HepG2 (cell line): ENCODE data around the gene ARHGAP31.

Experiments
- BRCA1 ChIP-seq: sonication (generic); formaldehyde crosslinking; IDR thresholded peaks from 2 replicates; pipeline ENCODE4 v1.4.0; 2020; ENCODE audit warnings: missing genetic modification reagents
- CBFB ChIP-seq: sonication (generic); formaldehyde crosslinking; IDR thresholded peaks from 2 replicates; pipeline ENCODE4 v1.4.0; 2020; ENCODE audit warnings: missing genetic modification reagents
- CBX1 ChIP-seq: IDR thresholded peaks from one replicate; pipeline ENCODE4 v1.6.1; 2016; ENCODE audit warnings: antibody characterized with exemption, low read depth
- ZFP41 ChIP-seq: sonication (generic); formaldehyde crosslinking; IDR thresholded peaks from 2 replicates; pipeline ENCODE4 v1.4.0; 2020; ENCODE audit warnings: mild to moderate bottlenecking, missing genetic modification reagents, borderline replicate concordance
- ZNF614 ChIP-seq: IDR thresholded peaks from 2 replicates; pipeline ENCODE4 v1.6.1; 2018; ENCODE audit warnings: missing biosample characterization, missing genetic modification reagents, inconsistent platforms, borderline replicate concordance
- TF ChIP-seq, protein P1 (sequence below): sonication (generic); formaldehyde crosslinking; IDR thresholded peaks from 2 replicates; pipeline ENCODE4 v1.5.0; 2020; ENCODE audit warnings: mild to moderate bottlenecking, missing genetic modification reagents, moderate library complexity
- TF ChIP-seq, protein P2 (sequence below): sonication (generic); formaldehyde crosslinking; IDR thresholded peaks from 2 replicates; pipeline ENCODE4 v1.4.0; 2020; ENCODE audit warnings: missing genetic modification reagents, borderline replicate concordance

DNA sequence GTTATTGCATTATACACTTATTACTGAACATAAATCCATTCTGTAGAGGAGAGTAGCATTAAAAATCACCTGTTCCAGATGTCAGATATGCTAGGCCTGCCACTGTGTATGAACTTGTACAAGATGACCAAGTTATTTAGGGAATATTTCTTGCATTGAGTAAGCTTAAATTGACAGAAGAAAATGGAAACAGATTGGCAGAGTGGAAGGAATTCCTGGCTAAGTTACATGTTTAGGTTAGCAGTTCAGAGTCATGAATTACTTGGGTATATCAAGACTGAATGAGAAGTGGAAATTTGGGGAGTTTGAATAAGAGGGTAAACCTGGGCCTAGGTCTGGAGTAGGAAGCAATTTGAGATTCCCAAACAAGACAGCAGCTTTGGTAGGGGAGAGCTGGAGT, 44.6 kb downstream of the ARHGAP31 start:
- TF ChIP-seq ZNF614 (CRISPR knock-in tag) = no peak
- no peak for TF ChIP-seq ZFP41 (CRISPR knock-in tag)
- TF ChIP-seq CBX1 = no peak
- TF ChIP-seq CBFB = no peak
- TF ChIP-seq, protein P1, sequence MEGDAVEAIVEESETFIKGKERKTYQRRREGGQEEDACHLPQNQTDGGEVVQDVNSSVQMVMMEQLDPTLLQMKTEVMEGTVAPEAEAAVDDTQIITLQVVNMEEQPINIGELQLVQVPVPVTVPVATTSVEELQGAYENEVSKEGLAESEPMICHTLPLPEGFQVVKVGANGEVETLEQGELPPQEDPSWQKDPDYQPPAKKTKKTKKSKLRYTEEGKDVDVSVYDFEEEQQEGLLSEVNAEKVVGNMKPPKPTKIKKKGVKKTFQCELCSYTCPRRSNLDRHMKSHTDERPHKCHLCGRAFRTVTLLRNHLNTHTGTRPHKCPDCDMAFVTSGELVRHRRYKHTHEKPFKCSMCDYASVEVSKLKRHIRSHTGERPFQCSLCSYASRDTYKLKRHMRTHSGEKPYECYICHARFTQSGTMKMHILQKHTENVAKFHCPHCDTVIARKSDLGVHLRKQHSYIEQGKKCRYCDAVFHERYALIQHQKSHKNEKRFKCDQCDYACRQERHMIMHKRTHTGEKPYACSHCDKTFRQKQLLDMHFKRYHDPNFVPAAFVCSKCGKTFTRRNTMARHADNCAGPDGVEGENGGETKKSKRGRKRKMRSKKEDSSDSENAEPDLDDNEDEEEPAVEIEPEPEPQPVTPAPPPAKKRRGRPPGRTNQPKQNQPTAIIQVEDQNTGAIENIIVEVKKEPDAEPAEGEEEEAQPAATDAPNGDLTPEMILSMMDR (CRISPR knock-in tag) = no peak
- TF ChIP-seq BRCA1 (CRISPR knock-in tag) = no peak
- TF ChIP-seq, protein P2, sequence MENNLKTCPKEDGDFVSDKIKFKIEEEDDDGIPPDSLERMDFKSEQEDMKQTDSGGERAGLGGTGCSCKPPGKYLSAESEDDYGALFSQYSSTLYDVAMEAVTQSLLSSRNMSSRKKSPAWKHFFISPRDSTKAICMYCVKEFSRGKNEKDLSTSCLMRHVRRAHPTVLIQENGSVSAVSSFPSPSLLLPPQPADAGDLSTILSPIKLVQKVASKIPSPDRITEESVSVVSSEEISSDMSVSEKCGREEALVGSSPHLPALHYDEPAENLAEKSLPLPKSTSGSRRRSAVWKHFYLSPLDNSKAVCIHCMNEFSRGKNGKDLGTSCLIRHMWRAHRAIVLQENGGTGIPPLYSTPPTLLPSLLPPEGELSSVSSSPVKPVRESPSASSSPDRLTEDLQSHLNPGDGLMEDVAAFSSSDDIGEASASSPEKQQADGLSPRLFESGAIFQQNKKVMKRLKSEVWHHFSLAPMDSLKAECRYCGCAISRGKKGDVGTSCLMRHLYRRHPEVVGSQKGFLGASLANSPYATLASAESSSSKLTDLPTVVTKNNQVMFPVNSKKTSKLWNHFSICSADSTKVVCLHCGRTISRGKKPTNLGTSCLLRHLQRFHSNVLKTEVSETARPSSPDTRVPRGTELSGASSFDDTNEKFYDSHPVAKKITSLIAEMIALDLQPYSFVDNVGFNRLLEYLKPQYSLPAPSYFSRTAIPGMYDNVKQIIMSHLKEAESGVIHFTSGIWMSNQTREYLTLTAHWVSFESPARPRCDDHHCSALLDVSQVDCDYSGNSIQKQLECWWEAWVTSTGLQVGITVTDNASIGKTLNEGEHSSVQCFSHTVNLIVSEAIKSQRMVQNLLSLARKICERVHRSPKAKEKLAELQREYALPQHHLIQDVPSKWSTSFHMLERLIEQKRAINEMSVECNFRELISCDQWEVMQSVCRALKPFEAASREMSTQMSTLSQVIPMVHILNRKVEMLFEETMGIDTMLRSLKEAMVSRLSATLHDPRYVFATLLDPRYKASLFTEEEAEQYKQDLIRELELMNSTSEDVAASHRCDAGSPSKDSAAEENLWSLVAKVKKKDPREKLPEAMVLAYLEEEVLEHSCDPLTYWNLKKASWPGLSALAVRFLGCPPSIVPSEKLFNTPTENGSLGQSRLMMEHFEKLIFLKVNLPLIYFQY (CRISPR knock-in tag) = no peak
